ENCODE measurements around the gene SLC16A4. TPM values are rescaled to one million over a fixed set of nuclear protein-coding genes. Genes with fewer than 3 reads are reported as not detected.

SLC16A4 gene
- polyA plus RNA-seq, 1 donor from 2014 or later: 3.6 TPM

DNA sequence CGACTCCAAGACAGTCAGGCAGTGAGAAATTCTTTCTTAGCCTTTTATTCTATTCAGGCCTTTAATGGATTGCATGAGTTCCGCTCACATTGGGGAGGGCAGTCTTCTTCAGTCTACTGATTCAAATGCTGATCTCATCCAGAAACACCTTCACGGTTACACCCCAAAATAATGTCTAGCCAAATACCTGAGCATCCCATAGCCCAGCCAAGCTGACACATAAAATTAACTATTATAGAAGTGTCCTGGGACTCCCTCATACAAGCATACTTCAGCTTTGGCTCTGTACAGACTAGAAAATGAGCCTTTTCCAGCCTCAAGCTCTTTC lies 3.6 kb upstream of the SLC16A4 start:
- Mint-ChIP-seq H3K27me3 (no peaks in the 10 kb centered on the region), H3K4me1 (peaks cover 0 to 1% (median under 1%) of the 10 kb centered on the region in 3 donors), H3K36me3 (peaks cover 2% of the 10 kb centered on the region), H3K4me3 (no peak overlapping the region), H3K9me3 (no peaks in the 10 kb centered on the region), H3K27ac (peak overlapping the region in 2 of 3 donors; percentile 33 to 58)

DNA sequence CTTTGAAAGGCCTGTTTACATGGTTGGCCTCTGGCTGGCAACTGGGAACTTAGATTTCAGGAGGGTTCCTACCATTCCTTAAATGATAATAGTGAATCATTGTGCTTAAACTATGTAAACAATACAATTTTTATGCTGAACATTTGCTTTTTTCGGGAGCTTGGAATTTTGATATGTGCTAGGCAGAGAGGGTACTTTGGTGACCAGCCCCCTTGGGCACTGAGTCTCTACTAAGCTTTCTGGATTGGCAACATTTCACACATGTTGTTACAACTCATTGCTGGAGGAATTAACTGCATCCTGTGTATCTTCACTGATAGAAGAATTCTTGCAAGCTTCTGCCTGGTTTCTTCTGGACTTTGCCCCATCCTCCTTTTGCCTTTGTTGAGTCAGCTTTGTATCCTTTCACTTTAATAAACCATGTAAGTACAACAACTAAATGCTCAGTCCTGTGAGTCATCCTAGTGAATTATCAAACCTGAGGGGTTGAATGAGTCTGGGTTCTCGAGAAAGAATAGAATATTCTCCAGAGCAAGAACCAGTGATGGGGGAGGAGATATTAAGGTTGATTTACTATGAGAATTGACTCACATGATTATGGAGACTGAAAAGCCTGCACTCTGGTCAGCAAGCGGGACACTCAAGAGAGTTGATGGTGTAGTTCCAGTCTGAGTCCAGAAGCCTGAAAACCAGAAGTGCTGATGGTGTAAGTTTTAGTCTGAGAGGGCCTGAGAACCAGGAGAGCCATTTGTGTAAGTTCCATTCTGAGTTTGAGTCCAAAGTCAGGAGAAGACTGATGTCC lies 3.1 kb upstream of the SLC16A4 start:
- no peaks in the 10 kb centered on the region for H3K9me3 Mint-ChIP-seq
- H3K27me3 Mint-ChIP-seq: no peaks in the 10 kb centered on the region
- H3K36me3 Mint-ChIP-seq: peaks cover 2% of the 10 kb centered on the region
- H3K4me3 Mint-ChIP-seq: no peak overlapping the region
- peaks cover 0 to 5% (median 3%) of the 10 kb centered on the region in 3 donors for H3K4me1 Mint-ChIP-seq
- peak overlapping the region in 2 of 3 donors; percentile 33 to 58 for H3K27ac Mint-ChIP-seq

DNA sequence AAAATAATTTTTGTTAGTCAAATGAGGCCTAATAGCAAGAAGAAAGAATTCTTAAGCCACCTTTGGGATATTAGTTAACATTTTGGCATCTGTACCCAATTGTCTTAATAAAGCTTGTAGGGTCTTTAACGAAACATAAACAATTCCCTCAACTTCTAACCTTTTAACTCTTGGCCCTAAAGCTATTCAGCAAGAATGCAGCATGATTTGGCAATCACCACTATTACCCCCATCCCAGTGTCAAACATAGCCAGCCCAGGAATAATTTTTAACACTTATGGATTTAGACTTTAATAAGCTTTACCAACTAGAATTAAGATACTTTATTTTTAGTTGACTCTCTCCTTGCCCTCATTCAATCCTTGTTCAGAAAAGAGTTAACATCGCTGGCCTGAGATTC lies 2.5 kb upstream of the SLC16A4 start:
- Mint-ChIP-seq H3K4me1 (peaks cover 0 to 5% (median 3%) of the 10 kb centered on the region in 3 donors), H3K27ac (no peak overlapping the region), H3K27me3 (no peaks in the 10 kb centered on the region), H3K9me3 (no peaks in the 10 kb centered on the region), H3K36me3 (peaks cover 2% of the 10 kb centered on the region), H3K4me3 (no peak overlapping the region)

DNA sequence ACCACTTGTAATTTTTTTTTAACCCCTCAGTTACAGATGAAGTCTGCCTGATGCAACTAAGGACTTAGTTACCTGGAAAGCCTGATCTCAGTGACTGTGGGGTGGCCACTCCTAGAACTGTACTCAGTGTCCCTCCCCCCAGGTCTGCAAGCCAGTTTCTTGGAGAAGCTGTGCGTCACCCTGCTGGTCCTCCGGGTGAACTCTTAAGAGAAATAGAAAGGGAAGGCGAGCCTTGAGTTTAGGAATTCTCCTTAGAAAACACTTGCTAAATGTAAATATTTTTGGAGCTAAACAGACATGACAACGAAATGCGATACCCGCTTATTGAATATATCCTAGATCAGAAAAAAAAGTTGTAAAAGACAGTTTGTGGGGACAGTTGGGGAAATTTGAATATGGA lies 730 bp downstream of the SLC16A4 start:
- Mint-ChIP-seq H3K4me3 (no peak overlapping the region), H3K27ac (no peak overlapping the region), H3K9me3 (no peaks in the 10 kb centered on the region), H3K27me3 (no peaks in the 10 kb centered on the region), H3K4me1 (peaks cover 19 to 30% (median 20%) of the 10 kb centered on the region in 3 donors), H3K36me3 (no peaks in the 10 kb centered on the region)

DNA sequence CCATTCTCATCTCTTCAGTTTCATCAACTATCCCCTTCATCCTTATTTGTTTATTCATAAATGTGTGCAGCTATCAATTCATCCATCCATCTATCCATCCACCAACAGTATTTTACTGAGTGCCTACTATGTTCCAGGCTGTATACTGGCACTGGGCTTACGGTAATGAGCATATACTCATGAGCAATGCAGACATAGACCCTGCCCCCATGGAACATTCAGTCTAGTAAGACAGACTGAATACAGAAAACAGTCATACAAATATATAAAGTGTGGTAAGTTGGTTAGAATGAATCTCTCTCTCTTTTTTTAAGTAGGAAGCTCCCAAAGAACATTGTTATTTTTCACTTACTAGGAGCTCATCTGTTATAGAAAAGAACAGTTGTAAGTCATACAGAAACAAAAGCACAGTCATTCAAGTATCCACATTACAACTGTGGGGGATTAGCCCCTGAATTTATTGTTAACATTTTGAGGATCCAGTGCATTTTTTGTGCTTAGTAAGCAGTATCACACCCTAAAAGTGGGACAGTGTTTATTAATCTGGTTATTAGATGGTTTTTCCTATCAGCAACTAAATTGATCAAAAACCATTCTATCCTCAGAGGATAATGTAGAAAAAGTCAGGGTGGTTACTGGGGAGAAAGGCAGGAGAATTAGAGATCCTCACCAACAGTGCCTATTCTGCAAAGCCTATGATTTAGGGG lies 3.6 kb downstream of the SLC16A4 start:
- Mint-ChIP-seq H3K4me1 (peaks cover 35 to 53% (median 41%) of the 10 kb centered on the region in 3 donors), H3K27me3 (no peaks in the 10 kb centered on the region), H3K27ac (peak overlapping the region; percentile 5 to 78 (median 66)), H3K9me3 (no peaks in the 10 kb centered on the region), H3K4me3 (peak overlapping the region in 2 of 4 donors; percentile 1 to 4), H3K36me3 (no peaks in the 10 kb centered on the region)

DNA sequence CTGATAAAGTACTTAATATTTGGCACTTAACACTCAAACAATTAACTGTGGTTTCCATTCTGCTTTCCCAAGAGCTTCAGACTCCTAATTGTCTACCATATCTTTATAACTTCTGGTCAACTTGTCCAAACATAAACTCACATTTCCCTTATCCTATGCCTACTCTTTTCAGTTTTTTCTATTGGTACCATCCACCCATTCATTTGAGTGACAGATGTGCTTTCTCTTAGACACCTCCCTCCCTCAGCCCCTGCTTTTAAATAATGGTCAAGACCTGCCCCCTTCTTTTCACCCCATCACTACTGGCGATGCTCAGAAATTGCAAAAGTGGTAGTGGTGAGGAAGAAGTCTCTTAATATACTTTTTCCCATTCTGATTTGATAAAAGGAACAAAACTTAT lies 5.5 kb downstream of the SLC16A4 start:
- Mint-ChIP-seq H3K4me1 (peaks cover 46 to 68% (median 50%) of the 10 kb centered on the region in 3 donors), H3K9me3 (no peaks in the 10 kb centered on the region), H3K27me3 (no peaks in the 10 kb centered on the region), H3K27ac (peak overlapping the region; percentile 66 to 96 (median 92)), H3K4me3 (peak overlapping the region; percentile 58 to 87 (median 69)), H3K36me3 (no peaks in the 10 kb centered on the region)

DNA sequence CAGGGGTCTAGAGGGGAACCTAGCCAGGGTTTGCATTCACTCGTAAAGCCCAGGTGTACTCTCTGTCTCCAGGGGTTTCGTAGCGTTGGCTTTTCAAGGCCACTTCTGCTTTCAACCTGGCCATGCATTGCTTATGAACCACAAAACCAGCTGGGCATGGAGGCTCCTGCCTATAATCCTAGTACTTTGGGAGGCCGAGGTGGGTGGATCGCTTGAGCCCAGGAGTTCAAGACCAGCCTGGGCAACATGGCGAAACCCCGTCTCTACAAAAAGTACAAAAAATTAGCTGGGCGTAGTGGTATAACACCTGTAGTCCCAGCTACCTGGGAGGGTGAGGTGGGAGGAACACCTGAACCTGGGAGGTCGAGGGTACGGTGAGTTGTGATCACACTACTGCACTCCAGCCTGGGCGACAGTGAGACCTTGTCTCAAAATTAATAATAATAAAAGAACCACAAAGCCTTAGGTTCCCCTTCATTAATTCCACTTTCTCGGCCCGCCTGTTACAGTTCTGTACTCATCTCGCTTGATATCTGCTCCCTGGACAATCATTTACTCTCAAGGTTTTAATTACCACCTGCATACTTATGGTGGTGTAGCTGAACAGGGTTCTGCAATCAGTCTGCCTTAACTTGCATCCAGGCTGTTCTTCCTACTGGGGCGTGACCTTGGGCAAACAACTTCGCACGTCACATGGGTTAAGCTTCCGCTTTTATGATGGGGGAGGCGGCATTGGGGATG lies 6.1 kb downstream of the SLC16A4 start:
- no peaks in the 10 kb centered on the region for H3K36me3 Mint-ChIP-seq
- no peaks in the 10 kb centered on the region for H3K9me3 Mint-ChIP-seq
- H3K27me3 Mint-ChIP-seq: no peaks in the 10 kb centered on the region
- peak overlapping the region; percentile 66 to 96 (median 92) for H3K27ac Mint-ChIP-seq
- H3K4me1 Mint-ChIP-seq: peaks cover 51 to 72% (median 55%) of the 10 kb centered on the region in 3 donors
- peak overlapping the region; percentile 58 to 87 (median 69) for H3K4me3 Mint-ChIP-seq

DNA sequence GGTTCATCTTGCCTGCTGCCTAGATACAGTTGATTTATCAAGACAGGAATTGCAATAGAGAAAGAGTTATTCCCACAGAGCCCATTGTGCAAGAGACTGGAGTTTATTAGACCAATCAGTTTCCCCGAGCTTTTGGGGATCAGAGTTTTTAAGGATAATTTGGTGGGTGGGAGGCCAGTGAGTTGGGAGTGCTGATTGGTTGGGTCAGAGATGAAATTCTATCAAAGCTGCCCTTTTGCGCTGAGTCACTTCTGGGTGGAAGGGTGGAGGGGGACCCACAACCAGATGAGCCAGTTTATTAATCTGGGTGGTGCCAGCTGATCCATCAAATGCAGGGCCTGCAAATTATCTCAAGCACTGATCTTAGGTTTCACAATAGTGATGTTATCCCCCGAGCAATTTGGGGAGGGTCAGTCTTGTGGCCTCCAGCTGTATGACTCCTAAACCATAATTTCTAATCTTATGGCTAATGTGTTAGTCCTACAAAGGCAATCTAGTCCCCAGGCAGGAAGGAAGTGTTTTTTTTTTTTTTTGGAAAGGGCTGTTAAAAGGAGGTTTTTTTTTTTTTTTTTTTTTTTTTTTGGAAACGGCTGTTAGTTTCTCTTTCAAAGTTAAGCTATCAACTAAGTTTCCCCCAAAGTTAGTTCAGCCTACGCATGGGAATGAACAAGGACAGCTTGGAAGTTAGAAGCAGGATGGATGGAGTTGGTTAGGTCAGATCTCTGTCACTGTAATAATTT lies 7.4 kb downstream of the SLC16A4 start:
- peak overlapping the region; percentile 66 to 96 (median 92) for H3K27ac Mint-ChIP-seq
- no peaks in the 10 kb centered on the region for H3K36me3 Mint-ChIP-seq
- H3K4me1 Mint-ChIP-seq: peaks cover 54 to 78% (median 65%) of the 10 kb centered on the region in 3 donors
- no peaks in the 10 kb centered on the region for H3K9me3 Mint-ChIP-seq
- peak overlapping the region; percentile 58 to 87 (median 69) for H3K4me3 Mint-ChIP-seq
- H3K27me3 Mint-ChIP-seq: no peaks in the 10 kb centered on the region

DNA sequence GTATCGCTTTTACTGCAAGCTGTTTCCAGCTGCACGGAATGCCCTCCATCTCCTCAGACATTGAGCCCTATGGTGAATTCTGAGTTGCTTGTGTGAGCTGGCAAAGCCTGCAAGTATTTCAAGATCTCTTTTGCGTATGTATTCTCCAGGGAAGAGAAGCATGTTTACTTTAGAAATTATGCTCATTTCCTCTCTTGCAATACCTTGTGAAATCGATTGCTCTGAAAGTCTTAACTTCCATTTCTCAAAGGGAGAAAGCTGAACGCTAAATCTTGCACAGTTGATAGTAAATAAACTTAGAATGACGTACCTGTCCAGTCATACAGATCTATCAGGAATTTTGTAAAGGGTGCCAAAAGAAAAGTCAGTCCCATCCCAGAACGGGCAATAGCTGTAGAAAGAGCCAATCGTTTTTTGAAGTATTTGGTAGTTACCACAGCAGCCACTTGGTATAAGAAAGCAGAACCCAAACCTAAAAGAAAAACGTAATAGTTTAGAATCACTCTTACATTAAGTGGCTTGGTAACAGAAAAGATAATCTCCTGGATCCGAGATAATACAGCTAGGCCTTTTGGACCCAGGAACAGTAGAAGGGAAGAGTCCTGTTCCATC lies 10.0 kb downstream of the SLC16A4 start:
- Mint-ChIP-seq H3K4me1 (peaks cover 59 to 66% (median 64%) of the 10 kb centered on the region in 3 donors), H3K9me3 (no peaks in the 10 kb centered on the region), H3K4me3 (peak overlapping the region; percentile 79 to 87 (median 82)), H3K27me3 (no peaks in the 10 kb centered on the region), H3K36me3 (peaks cover 3% of the 10 kb centered on the region), H3K27ac (peak overlapping the region; percentile 80 to 94 (median 91))

DNA sequence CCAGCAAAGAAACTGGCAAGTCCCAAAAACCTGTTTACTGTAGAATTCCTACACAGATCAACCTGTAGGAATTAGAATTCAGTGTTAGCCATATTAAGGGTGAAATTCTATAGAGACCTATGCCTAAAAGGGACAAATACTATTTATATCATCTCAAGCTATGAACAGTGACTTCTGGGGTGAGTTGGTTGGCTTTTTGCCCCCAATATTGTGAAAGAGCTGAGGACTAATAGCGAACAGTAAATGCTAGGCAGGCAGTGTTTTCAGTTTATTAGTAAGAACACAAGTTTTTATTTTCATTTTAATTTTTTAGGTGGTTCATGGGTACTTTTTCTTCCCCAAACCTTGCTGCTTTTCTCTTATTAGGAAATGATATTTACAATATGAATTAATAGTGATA lies 15.3 kb downstream of the SLC16A4 start:
- no peaks in the 10 kb centered on the region for H3K9me3 Mint-ChIP-seq
- peaks cover 14% of the 10 kb centered on the region for H3K36me3 Mint-ChIP-seq
- no peaks in the 10 kb centered on the region for H3K27me3 Mint-ChIP-seq
- H3K4me3 Mint-ChIP-seq: no peak overlapping the region
- peak overlapping the region in 1 of 3 donors; percentile 59 for H3K27ac Mint-ChIP-seq
- H3K4me1 Mint-ChIP-seq: peaks cover 26 to 39% (median 27%) of the 10 kb centered on the region in 3 donors

DNA sequence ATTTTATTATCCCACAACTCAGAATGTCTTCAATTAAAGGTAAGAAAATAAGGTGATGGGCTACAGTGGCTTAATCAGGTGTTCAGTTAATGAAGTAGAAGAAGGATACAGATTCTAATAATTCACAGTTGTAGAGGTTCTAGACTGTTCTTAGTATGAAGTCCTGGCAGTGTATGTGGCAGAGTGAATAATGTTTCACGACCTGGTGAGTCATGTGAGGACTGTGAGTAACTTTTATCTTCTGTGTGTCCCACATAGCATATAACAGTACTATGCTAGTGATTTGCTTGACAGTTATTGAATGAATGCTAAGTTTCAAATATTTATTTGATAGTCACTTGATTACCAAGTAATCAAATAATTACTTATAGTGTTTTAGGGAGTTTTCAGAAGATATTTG lies 20.0 kb downstream of the SLC16A4 start:
- Mint-ChIP-seq H3K4me1 (peaks cover 4 to 9% (median 6%) of the 10 kb centered on the region in 3 donors), H3K36me3 (peaks cover 10% of the 10 kb centered on the region), H3K4me3 (no peak overlapping the region), H3K27me3 (no peaks in the 10 kb centered on the region), H3K27ac (peak overlapping the region in 1 of 3 donors; percentile 18), H3K9me3 (no peaks in the 10 kb centered on the region)

DNA sequence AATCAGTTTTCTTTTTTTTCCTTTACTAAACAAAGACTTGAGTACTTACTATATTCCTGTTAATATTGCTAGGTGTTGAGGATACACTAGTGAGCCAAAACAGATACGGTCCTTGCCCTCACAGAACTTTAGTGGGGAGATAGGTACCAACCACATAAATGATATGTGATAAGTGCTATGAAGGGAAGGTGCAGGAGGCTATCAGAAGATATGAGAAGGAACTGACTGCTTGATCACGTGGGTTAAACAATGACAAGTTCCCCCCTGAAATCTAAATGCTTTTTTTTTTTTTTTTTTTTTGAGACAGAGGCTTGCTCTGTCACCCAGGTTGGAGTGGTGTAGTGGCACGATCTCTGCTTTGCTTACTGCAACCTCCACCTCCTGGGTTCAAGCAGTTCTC lies 26.6 kb downstream of the SLC16A4 start:
- Mint-ChIP-seq H3K27ac (no peak overlapping the region), H3K4me3 (no peak overlapping the region), H3K4me1 (peaks cover 4 to 6% (median 5%) of the 10 kb centered on the region in 3 donors), H3K27me3 (no peaks in the 10 kb centered on the region), H3K36me3 (peaks cover 4% of the 10 kb centered on the region), H3K9me3 (no peaks in the 10 kb centered on the region)

DNA sequence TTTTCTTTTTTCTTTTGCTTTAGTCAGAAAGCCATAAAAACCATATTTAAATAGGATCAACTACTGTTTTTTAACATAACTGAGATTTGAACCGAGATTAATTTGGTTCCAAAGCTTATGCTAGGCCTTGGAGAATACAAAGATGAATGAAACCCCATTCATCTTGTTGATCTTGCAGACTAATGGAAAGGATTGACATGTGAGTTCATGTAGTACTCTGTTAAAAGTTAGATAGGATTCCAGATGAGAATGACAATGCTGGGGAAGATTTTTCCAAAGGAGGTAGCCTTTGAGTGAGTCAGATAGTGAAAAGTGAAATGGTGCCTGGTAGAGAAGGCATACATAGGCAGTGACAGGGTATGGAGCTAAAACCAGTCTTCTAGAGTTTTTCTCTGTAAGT lies 29.0 kb downstream of the SLC16A4 start:
- H3K36me3 Mint-ChIP-seq: peaks cover 6% of the 10 kb centered on the region
- peaks cover 8 to 11% (median 11%) of the 10 kb centered on the region in 3 donors for H3K4me1 Mint-ChIP-seq
- H3K27ac Mint-ChIP-seq: no peak overlapping the region
- H3K4me3 Mint-ChIP-seq: no peak overlapping the region
- H3K9me3 Mint-ChIP-seq: no peaks in the 10 kb centered on the region
- H3K27me3 Mint-ChIP-seq: no peaks in the 10 kb centered on the region

DNA sequence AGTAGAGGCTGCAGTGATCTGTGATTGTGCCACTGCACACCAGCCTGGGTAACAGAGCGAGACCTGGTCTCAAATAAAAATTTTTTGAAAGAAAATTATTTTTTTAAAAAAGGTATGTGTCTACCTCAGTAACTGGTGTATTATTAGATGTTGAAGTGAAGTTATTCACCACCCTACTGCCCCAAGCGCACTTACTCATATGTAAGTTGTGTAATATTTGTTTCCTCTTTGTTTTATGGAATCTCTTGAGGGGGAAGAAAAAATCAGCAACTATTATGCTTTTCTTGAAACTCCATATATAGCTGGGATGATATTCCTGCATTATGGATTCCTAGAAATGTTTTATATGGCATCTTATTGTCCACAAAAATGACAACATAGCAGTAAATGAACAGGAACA lies 30.4 kb downstream of the SLC16A4 start:
- Mint-ChIP-seq H3K4me3 (no peak overlapping the region), H3K27me3 (no peaks in the 10 kb centered on the region), H3K9me3 (no peaks in the 10 kb centered on the region), H3K27ac (peak overlapping the region in 1 of 3 donors; percentile 27), H3K4me1 (peaks cover 11 to 19% (median 18%) of the 10 kb centered on the region in 3 donors), H3K36me3 (peaks cover 9% of the 10 kb centered on the region)
